GM12878 (cell line): ENCODE results near the gene TFR2. TPM values are rescaled to one million over a fixed set of nuclear protein-coding genes. Genes with fewer than 3 reads are reported as not detected.

Experiments used
- ATF3 ChIP-seq: IDR thresholded peaks from 2 replicates; pipeline ENCODE4 v1.6.1; 2011; ENCODE audit warnings: low read depth, mild to moderate bottlenecking, low read length, moderate library complexity, borderline replicate concordance; ENCODE audit errors: extremely low read depth
- BACH1 ChIP-seq: fragments of 450-650 bp; IDR thresholded peaks from 2 replicates; pipeline ENCODE4 v1.6.1; 2017; ENCODE audit warnings: mild to moderate bottlenecking, borderline replicate concordance
- HCFC1 ChIP-seq: fragments of 150-350 bp; IDR thresholded peaks from 2 replicates; pipeline ENCODE4 v1.6.1; 2014; ENCODE audit warnings: low read length
- KAT2A ChIP-seq: conservative IDR thresholded peaks from 2 replicates; pipeline ENCODE4 v1.6.1; 2011; ENCODE audit warnings: low read depth, low read length; ENCODE audit not compliant: control insufficient read depth
- LARP7 ChIP-seq: fragments of 450-650 bp; IDR thresholded peaks from 2 replicates; pipeline ENCODE4 v1.6.1; 2017; ENCODE audit warnings: mild to moderate bottlenecking
- NFXL1 ChIP-seq: fragments of 450-650 bp; IDR thresholded peaks from 2 replicates; pipeline ENCODE4 v1.6.1; 2017; ENCODE audit warnings: antibody characterized with exemption, mild to moderate bottlenecking, borderline replicate concordance
- RAD51 ChIP-seq: fragments of 450-650 bp; IDR thresholded peaks from 2 replicates; pipeline ENCODE4 v1.6.1; 2016; ENCODE audit warnings: moderate library complexity, mild to moderate bottlenecking, inconsistent platforms
- RELA ChIP-seq: fragments of 450-650 bp; IDR thresholded peaks from 2 replicates; pipeline ENCODE4 v1.8.0; 2014; ENCODE audit warnings: borderline replicate concordance; ENCODE audit not compliant: partially characterized antibody
- SMAD1 ChIP-seq: fragments of 450-650 bp; IDR thresholded peaks from 2 replicates; pipeline ENCODE4 v1.6.1; 2018; ENCODE audit warnings: mild to moderate bottlenecking, low read depth; ENCODE audit not compliant: partially characterized antibody
- TAF1 ChIP-seq: IDR thresholded peaks from 2 replicates; pipeline ENCODE4 v1.6.1; 2011; ENCODE audit warnings: mild to moderate bottlenecking, low read depth, low read length, borderline replicate concordance
- TBL1XR1 ChIP-seq: IDR thresholded peaks from 2 replicates; pipeline ENCODE4 v1.6.1; 2012; ENCODE audit warnings: low read depth, low read length, improper control_type of control experiment
- TCF3 ChIP-seq: IDR thresholded peaks from 2 replicates; pipeline ENCODE4 v1.6.1; 2012; ENCODE audit warnings: low read depth, mild to moderate bottlenecking, low read length, borderline replicate concordance; ENCODE audit not compliant: insufficient read depth
- ZBTB11 ChIP-seq: fragments of 450-650 bp; formaldehyde crosslinking; IDR thresholded peaks from 2 replicates; pipeline ENCODE4 v1.5.0; 2022; ENCODE audit warnings: mild to moderate bottlenecking, missing genetic modification characterization
- ZBTB4 ChIP-seq: fragments of 450-650 bp; formaldehyde crosslinking; IDR thresholded peaks from 2 replicates; pipeline ENCODE4 v1.4.0; 2022; ENCODE audit warnings: mild to moderate bottlenecking, moderate library complexity
- ZNF24 ChIP-seq: fragments of 450-650 bp; IDR thresholded peaks from 2 replicates; pipeline ENCODE4 v1.6.1; 2017; ENCODE audit warnings: antibody characterized with exemption, mild to moderate bottlenecking
- polyA plus RNA-seq, 11 experiments: library from polyadenylated mRNA; depleted of rRNA in 4 of 11; unstranded in 6 of 11; stranded (reverse) in 5 of 11; fragments of >200 nt; fragmentation: Nextera tagmentation in 4 of 11; fragmentation: Illumina TruSeq in 1 of 11; extraction: Ambion mirVana in 4 of 11; extraction: Trizol in 1 of 11; gene quantifications; 1 replicate in 1 of 11; 2 replicates in 10 of 11; pipeline versions ENCODE4 v1.2.1 to v1.2.3, GENCODE V29; 2011 to 2016; ENCODE audit warnings: inconsistent platforms in 2 of 11, missing spikeins in 2 of 11, low read depth in 1 of 11
- total RNA-seq, 4 experiments: library from RNA; depleted of rRNA in 3 of 4; stranded (reverse); fragments of >200 nt in 3 of 4; fragmentation: Illumina TruSeq in 1 of 4; extraction: Trizol in 1 of 4; gene quantifications; 2 replicates each; pipeline versions ENCODE4 v1.2.1 to v1.2.3, GENCODE V29; 2013 to 2021
- TF ChIP-seq, protein P1 (sequence below): fragments of 450-650 bp; IDR thresholded peaks from 2 replicates; pipeline ENCODE4 v1.6.1; 2017; ENCODE audit warnings: antibody characterized with exemption, mild to moderate bottlenecking, moderate library complexity
- TF ChIP-seq, protein P2 (sequence below): fragments of 450-650 bp; IDR thresholded peaks from 2 replicates; pipeline ENCODE4 v1.6.1; 2017; ENCODE audit warnings: low read depth, mild to moderate bottlenecking, moderate library complexity

The TFR2 gene
- total and polyA plus RNA-seq, 10 of the 15 experiments (the other 5 are each of a cell fraction or from before 2014, with no cell fraction given), result 0.30 to 7.2 (median 1.8) TPM

DNA sequence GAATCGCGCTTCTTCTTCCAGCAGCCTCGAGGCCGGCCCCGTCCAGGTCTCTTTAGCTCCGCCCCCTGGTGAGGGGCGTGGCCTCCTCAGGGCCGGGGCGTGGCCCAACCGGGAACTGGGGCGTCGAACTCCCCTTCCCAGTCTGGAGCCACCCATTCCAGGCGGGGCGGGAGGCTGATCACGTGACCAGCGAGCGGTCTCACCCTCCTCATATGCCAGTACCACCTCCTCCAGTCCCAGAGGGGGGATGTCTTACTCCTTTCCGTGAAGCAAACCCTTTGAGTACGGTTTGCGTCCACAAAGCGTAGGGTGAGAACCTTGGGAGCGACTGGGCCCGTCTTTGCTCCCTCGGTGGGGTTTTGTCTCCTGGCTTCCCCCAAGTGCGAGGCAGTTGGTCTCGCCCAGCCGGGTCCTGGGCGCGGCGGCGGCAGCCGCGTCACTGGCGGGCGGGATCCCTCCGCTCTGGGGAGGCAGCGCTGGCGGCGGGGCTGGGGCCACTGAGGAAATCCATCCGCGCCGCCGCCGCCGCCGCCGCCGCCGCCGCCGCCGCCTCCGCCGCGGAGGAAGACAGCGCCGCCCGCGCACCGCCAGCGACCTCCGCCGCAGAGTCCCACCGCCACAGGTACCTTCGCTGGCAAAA, 32.1 kb upstream of the TFR2 start, which contains the start of gene GNB2 (continued):
- TF ChIP-seq ZBTB11 (CRISPR knock-in tag), result peak; percentile 74
- TF ChIP-seq RELA, result peak; percentile 93
- TF ChIP-seq TCF3, result peak; percentile 52; the same call in 1 of the 2 replicates
- TF ChIP-seq RAD51, result peak; percentile 100
- TF ChIP-seq ZNF24, result peak; percentile 64; the same call in 1 of the 2 replicates
- peak; percentile 28; the same call in 1 of the 2 replicates for TF ChIP-seq ATF3
- TF ChIP-seq BACH1, result peak; percentile 87
- TF ChIP-seq LARP7, result peak; percentile 99
- TF ChIP-seq, protein P1, sequence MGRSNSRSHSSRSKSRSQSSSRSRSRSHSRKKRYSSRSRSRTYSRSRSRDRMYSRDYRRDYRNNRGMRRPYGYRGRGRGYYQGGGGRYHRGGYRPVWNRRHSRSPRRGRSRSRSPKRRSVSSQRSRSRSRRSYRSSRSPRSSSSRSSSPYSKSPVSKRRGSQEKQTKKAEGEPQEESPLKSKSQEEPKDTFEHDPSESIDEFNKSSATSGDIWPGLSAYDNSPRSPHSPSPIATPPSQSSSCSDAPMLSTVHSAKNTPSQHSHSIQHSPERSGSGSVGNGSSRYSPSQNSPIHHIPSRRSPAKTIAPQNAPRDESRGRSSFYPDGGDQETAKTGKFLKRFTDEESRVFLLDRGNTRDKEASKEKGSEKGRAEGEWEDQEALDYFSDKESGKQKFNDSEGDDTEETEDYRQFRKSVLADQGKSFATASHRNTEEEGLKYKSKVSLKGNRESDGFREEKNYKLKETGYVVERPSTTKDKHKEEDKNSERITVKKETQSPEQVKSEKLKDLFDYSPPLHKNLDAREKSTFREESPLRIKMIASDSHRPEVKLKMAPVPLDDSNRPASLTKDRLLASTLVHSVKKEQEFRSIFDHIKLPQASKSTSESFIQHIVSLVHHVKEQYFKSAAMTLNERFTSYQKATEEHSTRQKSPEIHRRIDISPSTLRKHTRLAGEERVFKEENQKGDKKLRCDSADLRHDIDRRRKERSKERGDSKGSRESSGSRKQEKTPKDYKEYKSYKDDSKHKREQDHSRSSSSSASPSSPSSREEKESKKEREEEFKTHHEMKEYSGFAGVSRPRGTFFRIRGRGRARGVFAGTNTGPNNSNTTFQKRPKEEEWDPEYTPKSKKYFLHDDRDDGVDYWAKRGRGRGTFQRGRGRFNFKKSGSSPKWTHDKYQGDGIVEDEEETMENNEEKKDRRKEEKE, result peak; percentile 96
- peak; percentile 74 for TF ChIP-seq TBL1XR1
- TF ChIP-seq TAF1, result peak; percentile 83
- TF ChIP-seq, protein P2, sequence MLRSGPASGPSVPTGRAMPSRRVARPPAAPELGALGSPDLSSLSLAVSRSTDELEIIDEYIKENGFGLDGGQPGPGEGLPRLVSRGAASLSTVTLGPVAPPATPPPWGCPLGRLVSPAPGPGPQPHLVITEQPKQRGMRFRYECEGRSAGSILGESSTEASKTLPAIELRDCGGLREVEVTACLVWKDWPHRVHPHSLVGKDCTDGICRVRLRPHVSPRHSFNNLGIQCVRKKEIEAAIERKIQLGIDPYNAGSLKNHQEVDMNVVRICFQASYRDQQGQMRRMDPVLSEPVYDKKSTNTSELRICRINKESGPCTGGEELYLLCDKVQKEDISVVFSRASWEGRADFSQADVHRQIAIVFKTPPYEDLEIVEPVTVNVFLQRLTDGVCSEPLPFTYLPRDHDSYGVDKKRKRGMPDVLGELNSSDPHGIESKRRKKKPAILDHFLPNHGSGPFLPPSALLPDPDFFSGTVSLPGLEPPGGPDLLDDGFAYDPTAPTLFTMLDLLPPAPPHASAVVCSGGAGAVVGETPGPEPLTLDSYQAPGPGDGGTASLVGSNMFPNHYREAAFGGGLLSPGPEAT, result peak; percentile 95
- TF ChIP-seq HCFC1, result peak; percentile 45; the same call in 1 of the 2 replicates
- TF ChIP-seq KAT2A, result no peak
- no peak for TF ChIP-seq NFXL1
- TF ChIP-seq ZBTB4 (CRISPR knock-in tag), result peak; percentile 93
- no peak for TF ChIP-seq SMAD1
